Ishikawa (cell line): ENCODE results near the gene ST8SIA1.

Source experiments
- CEBPB ChIP-seq: IDR thresholded peaks from 2 replicates; pipeline ENCODE4 v1.6.1; 2012
- CREB1 ChIP-seq: IDR thresholded peaks from 2 replicates; pipeline ENCODE4 v1.6.1; 2012; ENCODE audit warnings: low read depth
- EGR1 ChIP-seq: IDR thresholded peaks from 2 replicates; pipeline ENCODE4 v1.6.1; 2012
- EP300 ChIP-seq: IDR thresholded peaks from 2 replicates; pipeline ENCODE4 v1.6.1; 2012; ENCODE audit warnings: borderline replicate concordance
- FOXM1 ChIP-seq: IDR thresholded peaks from 2 replicates; pipeline ENCODE4 v1.6.1; 2012; ENCODE audit warnings: low read depth, borderline replicate concordance
- MAX ChIP-seq: IDR thresholded peaks from 2 replicates; pipeline ENCODE4 v1.6.1; 2012
- NFIC ChIP-seq: IDR thresholded peaks from 2 replicates; pipeline ENCODE4 v1.6.1; 2012
- RAD21 ChIP-seq: IDR thresholded peaks from 2 replicates; pipeline ENCODE4 v1.6.1; 2012; ENCODE audit warnings: low read depth
- REST ChIP-seq: IDR thresholded peaks from 2 replicates; pipeline ENCODE4 v1.6.1; 2012; ENCODE audit warnings: low read depth, mild to moderate bottlenecking
- TAF1 ChIP-seq: IDR thresholded peaks from 2 replicates; pipeline ENCODE4 v1.6.1; 2012; ENCODE audit warnings: low read depth, mild to moderate bottlenecking
- TCF12 ChIP-seq: IDR thresholded peaks from 2 replicates; pipeline ENCODE4 v1.6.1; 2012; ENCODE audit warnings: low read depth
- TEAD4 ChIP-seq: IDR thresholded peaks from 2 replicates; pipeline ENCODE4 v1.6.1; 2012
- USF1 ChIP-seq: IDR thresholded peaks from 2 replicates; pipeline ENCODE4 v1.6.1; 2012
- YY1 ChIP-seq: IDR thresholded peaks from 2 replicates; pipeline ENCODE4 v1.6.1; 2012; ENCODE audit warnings: low read depth
- ZBTB7A ChIP-seq: IDR thresholded peaks from 2 replicates; pipeline ENCODE4 v1.6.1; 2012; ENCODE audit warnings: low read depth

Gene ST8SIA1

GRCh38 chr12:22211128-22211527, 123.4 kb downstream of the ST8SIA1 start:
- TF ChIP-seq USF1 (no peak), MAX (no peak)

- no peak for TF ChIP-seq MAX
- TF ChIP-seq TAF1 = no peak
- TF ChIP-seq EP300 = no peak
- TF ChIP-seq YY1 = no peak
- TF ChIP-seq FOXM1 = no peak
- no peak for TF ChIP-seq EGR1
- TF ChIP-seq CEBPB = no peak
- TF ChIP-seq TCF12 = no peak
- TF ChIP-seq NFIC = no peak
Observed at GRCh38 chr12:22209422-22209821, 125.1 kb downstream of the ST8SIA1 start.

GRCh38 chr12:22206111-22206728, 128.3 kb downstream of the ST8SIA1 start:
- TF ChIP-seq FOXM1 = no peak
- no peak for TF ChIP-seq REST
- TF ChIP-seq EP300 = no peak

- no peak for TF ChIP-seq USF1
- no peak for TF ChIP-seq NFIC
- TF ChIP-seq TAF1 = no peak
- TF ChIP-seq MAX = no peak
- no peak for TF ChIP-seq EP300
- TF ChIP-seq RAD21 = no peak
- no peak for TF ChIP-seq YY1
- no peak for TF ChIP-seq REST
- TF ChIP-seq TCF12 = no peak
- TF ChIP-seq ZBTB7A = no peak
- TF ChIP-seq EGR1 = no peak
- no peak for TF ChIP-seq FOXM1
- TF ChIP-seq TEAD4 = no peak
- TF ChIP-seq CEBPB = no peak
- no peak for TF ChIP-seq CREB1
Observed at GRCh38 chr12:22204391-22204790, 130.1 kb downstream of the ST8SIA1 start.

GRCh38 chr12:22202847-22203246, 131.7 kb downstream of the ST8SIA1 start:
- TF ChIP-seq TCF12 (no peak), REST (no peak), TAF1 (no peak), RAD21 (no peak), MAX (no peak), TEAD4 (no peak), FOXM1 (no peak), EP300 (no peak), ZBTB7A (no peak)
